A673 (cell line): ENCODE data around the gene PROKR1.

Experiments
- CTCF ChIP-seq: fragments of 300-800, 200-600 bp; sonication (generic); conservative IDR thresholded peaks from 2 replicates; pipeline ENCODE4 v1.5.1; 2017; ENCODE audit warnings: low read depth, mild to moderate bottlenecking, antibody characterized with exemption, low read length, moderate library complexity, mixed read lengths
- EZH2 ChIP-seq: fragments of 200-600 bp; sonication (generic); IDR thresholded peaks from 2 replicates; pipeline ENCODE4 v1.6.1; 2017; ENCODE audit warnings: borderline replicate concordance, low read depth, mild to moderate bottlenecking, mixed read lengths, antibody characterized with exemption, low read length; ENCODE audit not compliant: poor library complexity, severe bottlenecking

- no peak for TF ChIP-seq CTCF
- TF ChIP-seq EZH2 = no peak
Observed at GRCh38 chr2:68632021-68632420, 11.4 kb upstream of the PROKR1 start.
